Panc1 (cell line): ENCODE data around the gene GNB1.

Experiments
- CTCF ChIP-seq: fragments of 450-650 bp; IDR thresholded peaks from 2 replicates; pipeline ENCODE4 v1.5.1; 2017; ENCODE audit warnings: mild to moderate bottlenecking
- POLR2AphosphoS5 ChIP-seq: IDR thresholded peaks from 2 replicates; pipeline ENCODE4 v1.6.1; 2012; ENCODE audit warnings: mild to moderate bottlenecking, low read depth, low read length, moderate library complexity
- TCF7L2 ChIP-seq: IDR thresholded peaks from 2 replicates; pipeline ENCODE4 v1.6.1; 2011; ENCODE audit warnings: mild to moderate bottlenecking, low read depth, low read length, inconsistent platforms
- TF ChIP-seq, protein P1 (sequence below), 2 experiments: IDR thresholded peaks; 2 replicates each; pipeline ENCODE4 v1.6.1; 2011 to 2012; ENCODE audit warnings: low read depth in 2 of 2, control low read depth in 1 of 2, low read length in 1 of 2, mild to moderate bottlenecking in 1 of 2, moderate library complexity in 1 of 2; ENCODE audit not compliant: insufficient read depth in 1 of 2

DNA sequence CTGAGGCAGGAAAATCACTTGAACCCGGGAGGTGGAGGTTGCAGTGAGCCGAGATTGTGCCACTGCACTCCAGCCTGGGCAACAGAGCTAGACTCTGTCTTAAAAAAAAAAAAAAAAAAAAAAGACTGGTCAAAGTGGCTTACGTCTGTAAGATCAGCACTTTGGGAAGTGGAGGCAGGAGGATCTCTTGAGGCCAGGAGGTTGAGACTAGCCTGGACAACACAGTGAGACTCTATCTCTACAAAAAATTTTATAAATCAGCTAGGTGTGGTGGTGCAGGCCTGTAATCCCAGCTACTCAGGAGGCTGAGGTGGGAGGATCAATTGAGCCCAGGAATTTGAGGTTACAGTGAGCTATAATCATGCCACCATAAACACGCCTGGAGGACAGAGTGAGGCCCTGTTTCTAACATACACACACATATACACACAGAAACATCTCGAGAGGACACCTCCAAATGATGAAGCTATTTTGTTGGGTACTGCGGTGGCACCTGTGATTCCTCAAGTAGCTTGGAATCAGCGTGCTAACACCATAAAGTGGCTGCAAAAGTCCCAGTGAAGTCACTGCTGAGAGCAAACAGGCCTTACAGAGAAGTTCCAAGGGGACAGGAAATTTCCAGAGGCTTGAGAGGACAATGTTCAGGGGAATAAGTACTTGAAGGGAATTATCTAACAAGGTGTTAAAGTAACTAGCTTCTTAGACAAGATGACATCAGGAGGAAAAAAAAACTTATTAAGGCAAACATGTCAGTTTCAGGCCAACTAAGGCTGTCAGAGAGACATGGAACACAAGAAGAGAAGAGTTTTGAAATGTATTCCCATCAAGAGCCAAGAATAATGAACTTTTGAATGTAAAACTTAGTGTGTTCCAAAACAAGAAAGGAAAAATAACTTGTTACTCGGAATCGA, 114.0 kb downstream of the GNB1 start:
- TF ChIP-seq, protein P1, sequence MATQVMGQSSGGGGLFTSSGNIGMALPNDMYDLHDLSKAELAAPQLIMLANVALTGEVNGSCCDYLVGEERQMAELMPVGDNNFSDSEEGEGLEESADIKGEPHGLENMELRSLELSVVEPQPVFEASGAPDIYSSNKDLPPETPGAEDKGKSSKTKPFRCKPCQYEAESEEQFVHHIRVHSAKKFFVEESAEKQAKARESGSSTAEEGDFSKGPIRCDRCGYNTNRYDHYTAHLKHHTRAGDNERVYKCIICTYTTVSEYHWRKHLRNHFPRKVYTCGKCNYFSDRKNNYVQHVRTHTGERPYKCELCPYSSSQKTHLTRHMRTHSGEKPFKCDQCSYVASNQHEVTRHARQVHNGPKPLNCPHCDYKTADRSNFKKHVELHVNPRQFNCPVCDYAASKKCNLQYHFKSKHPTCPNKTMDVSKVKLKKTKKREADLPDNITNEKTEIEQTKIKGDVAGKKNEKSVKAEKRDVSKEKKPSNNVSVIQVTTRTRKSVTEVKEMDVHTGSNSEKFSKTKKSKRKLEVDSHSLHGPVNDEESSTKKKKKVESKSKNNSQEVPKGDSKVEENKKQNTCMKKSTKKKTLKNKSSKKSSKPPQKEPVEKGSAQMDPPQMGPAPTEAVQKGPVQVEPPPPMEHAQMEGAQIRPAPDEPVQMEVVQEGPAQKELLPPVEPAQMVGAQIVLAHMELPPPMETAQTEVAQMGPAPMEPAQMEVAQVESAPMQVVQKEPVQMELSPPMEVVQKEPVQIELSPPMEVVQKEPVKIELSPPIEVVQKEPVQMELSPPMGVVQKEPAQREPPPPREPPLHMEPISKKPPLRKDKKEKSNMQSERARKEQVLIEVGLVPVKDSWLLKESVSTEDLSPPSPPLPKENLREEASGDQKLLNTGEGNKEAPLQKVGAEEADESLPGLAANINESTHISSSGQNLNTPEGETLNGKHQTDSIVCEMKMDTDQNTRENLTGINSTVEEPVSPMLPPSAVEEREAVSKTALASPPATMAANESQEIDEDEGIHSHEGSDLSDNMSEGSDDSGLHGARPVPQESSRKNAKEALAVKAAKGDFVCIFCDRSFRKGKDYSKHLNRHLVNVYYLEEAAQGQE (IDR thresholded peaks at IDR 0.05; ENCODE audit: insufficient read depth in 1 of 2, low read depth in 2 of 2, low read length in 1 of 2): no peak
- TF ChIP-seq CTCF (no peak), POLR2AphosphoS5 (no peak), TCF7L2 (no peak)
